Upper lobe of right lung (tissue), 1 donor: ENCODE data around the gene IQSEC1. TPM values are rescaled to one million over a fixed set of nuclear protein-coding genes. Genes with fewer than 3 reads are reported as not detected.

ENCODE experiments used
- ATAC-seq: fragments of 200-7000 bp; cut with Tn5 transposase; one replicate; pipeline ENCODE4 v1.9.1; 2020; ENCODE audit warnings: mild to moderate bottlenecking, moderate library complexity
- DNase-seq: peaks from one replicate; pipeline ENCODE4 v3.0.0-alpha.2; 2020
- H3K27ac ChIP-seq: fragments of 200-600 bp; one replicate; pipeline ENCODE4 v1.8.0; 2022
- H3K27me3 ChIP-seq: fragments of 200-600 bp; one replicate; pipeline ENCODE4 v1.8.0; 2022; ENCODE audit warnings: mild to moderate bottlenecking
- H3K36me3 ChIP-seq: fragments of 200-600 bp; one replicate; pipeline ENCODE4 v1.8.0; 2022
- H3K4me1 ChIP-seq: fragments of 200-600 bp; one replicate; pipeline ENCODE4 v1.8.0; 2022
- H3K4me3 ChIP-seq: fragments of 200-600 bp; one replicate; pipeline ENCODE4 v1.8.0; 2022; ENCODE audit warnings: mild to moderate bottlenecking
- H3K9me3 ChIP-seq: fragments of 200-600 bp; one replicate; pipeline ENCODE4 v1.8.0; 2022
- CTCF ChIP-seq: fragments of 200-600 bp; IDR thresholded peaks from one replicate; pipeline ENCODE4 v1.8.0; 2022; ENCODE audit warnings: antibody characterized with exemption
- intact Hi-C: fragments of 100-400 bp; cut with DNase I; formaldehyde crosslinking; loops from one replicate; pipeline ENCODE4 v1.11.0; 2022
- total RNA-seq: library from RNA; stranded (reverse); fragmentation: NEBNext Ultra II Directional; extraction: Animal tissue kit (Norgen Biotek cat#: 25700); gene quantifications from one replicate; pipeline ENCODE4 v1.2.1, GENCODE V29; 2021
- donor health status: DM: no; HTN: yes; CAD: no; lungs with severe emphysema.

The IQSEC1 gene
- total RNA-seq, 1 donor from 2014 or later: 61.6 TPM

GRCh38 chr3:13016083-13016720 is 57.0 kb downstream of the IQSEC1 start:
- TF ChIP-seq CTCF: no peak
- H3K27me3 ChIP-seq: no peaks in the 10 kb centered on the region
- peak; percentile 81 for DNase-seq
- peak overlapping the region; percentile 46 for H3K4me3 ChIP-seq
- H3K36me3 ChIP-seq: no peaks in the 10 kb centered on the region
- peak; percentile 58 for ATAC-seq
- intact Hi-C loops: no loop called here
- H3K27ac ChIP-seq: peak overlapping the region; percentile 89
- no peaks in the 10 kb centered on the region for H3K9me3 ChIP-seq
- peaks cover 40% of the 10 kb centered on the region for H3K4me1 ChIP-seq

GRCh38 chr3:13015286-13016082 is 57.7 kb downstream of the IQSEC1 start:
- DNase-seq (peak; percentile 81), ATAC-seq (peak; percentile 53)
- H3K4me3 ChIP-seq: peak overlapping the region; percentile 46
- H3K36me3 ChIP-seq: no peaks in the 10 kb centered on the region
- H3K27me3 ChIP-seq: no peaks in the 10 kb centered on the region
- no peaks in the 10 kb centered on the region for H3K9me3 ChIP-seq
- intact Hi-C loops: no loop called here
- H3K27ac ChIP-seq: peak overlapping the region; percentile 89
- peaks cover 47% of the 10 kb centered on the region for H3K4me1 ChIP-seq
- no peak for TF ChIP-seq CTCF

GRCh38 chr3:13014755-13015285 is 58.4 kb downstream of the IQSEC1 start:
- Histone ChIP-seq H3K4me3 (peak overlapping the region; percentile 46), H3K27ac (peak overlapping the region; percentile 89), H3K36me3 (no peaks in the 10 kb centered on the region), H3K4me1 (peaks cover 52% of the 10 kb centered on the region), H3K27me3 (no peaks in the 10 kb centered on the region), H3K9me3 (no peaks in the 10 kb centered on the region)
- no peak for TF ChIP-seq CTCF
- intact Hi-C loops: no loop called here
- ATAC-seq (no peak), DNase-seq (no peak)

- Histone ChIP-seq H3K27ac (peak overlapping the region; percentile 89), H3K27me3 (no peaks in the 10 kb centered on the region), H3K36me3 (no peaks in the 10 kb centered on the region), H3K4me1 (peaks cover 50% of the 10 kb centered on the region), H3K9me3 (no peaks in the 10 kb centered on the region), H3K4me3 (peak overlapping the region; percentile 46)
- intact Hi-C loops: no loop called here
- ATAC-seq: peak; percentile 2
- no peak for TF ChIP-seq CTCF
- DNase-seq: no peak
Measured at GRCh38 chr3:13013994-13014754, 59.1 kb downstream of the IQSEC1 start.

- Histone ChIP-seq H3K9me3 (no peaks in the 10 kb centered on the region), H3K27me3 (no peaks in the 10 kb centered on the region), H3K4me3 (peak overlapping the region; percentile 46), H3K36me3 (no peaks in the 10 kb centered on the region), H3K4me1 (peaks cover 52% of the 10 kb centered on the region), H3K27ac (peak overlapping the region; percentile 89)
- intact Hi-C loops: no loop called here
- no peak for TF ChIP-seq CTCF
- DNase-seq: no peak
- no peak for ATAC-seq
Measured at GRCh38 chr3:13013566-13013965, 59.7 kb downstream of the IQSEC1 start.
